SK-N-SH (cell line): ENCODE data around the gene TMPRSS6. TPM values are rescaled to one million over a fixed set of nuclear protein-coding genes. Genes with fewer than 3 reads are reported as not detected.

Source experiments
- CTCF ChIA-PET: fragments of 300-600, 350-600 bp; formaldehyde crosslinking; extraction: SDS; loops from one replicate; lab custom pipeline; 2021; lab: Yijun Ruan, JAX
- POLR2A ChIA-PET: fragments of 350-600 bp; sonication (Branson Sonifier 250); formaldehyde crosslinking; extraction: SDS; loops from one replicate; lab custom pipeline; 2020; ENCODE audit warnings: antibody characterized with exemption, inconsistent platforms; lab: Yijun Ruan, JAX
- DNase-seq: peaks from one replicate; pipeline ENCODE4 v3.0.0; 2012
- H2AFZ ChIP-seq: fragments of 200-600 bp; sonication (generic); 2 replicates; pipeline ENCODE4 v1.8.1; 2016; ENCODE audit warnings: antibody characterized with exemption, mild to moderate bottlenecking, low read depth
- H3F3A ChIP-seq: fragments of 200-600 bp; sonication (generic); replicated peaks from 2 replicates; pipeline ENCODE3; 2016; ENCODE audit warnings: antibody characterized with exemption, mild to moderate bottlenecking; ENCODE audit not compliant: insufficient read depth
- H3K27ac ChIP-seq, 2 experiments: fragments of 200-500 bp in 1 of 2; fragments of 200-600 bp in 1 of 2; sonication (Bioruptor generic) in 1 of 2; sonication (generic), shearing (Covaris generic) in 1 of 2; 2 replicates each; pipeline versions ENCODE4 v1.5.1 to v1.6.1; 2014 to 2016; ENCODE audit warnings: low read depth in 2 of 2, inconsistent platforms in 1 of 2, low read length in 1 of 2, mild to moderate bottlenecking in 1 of 2, mixed read lengths in 1 of 2
- H3K27me3 ChIP-seq: fragments of 200-600 bp; sonication (generic), shearing (Covaris generic); 2 replicates; pipeline ENCODE4 v1.6.1; 2016; ENCODE audit warnings: mixed run types; ENCODE audit not compliant: insufficient read depth
- H3K36me3 ChIP-seq, 2 experiments: fragments of 200-500 bp in 1 of 2; fragments of 200-600 bp in 1 of 2; sonication (Bioruptor generic) in 1 of 2; sonication (generic) in 1 of 2; replicated peaks in 1 of 2; 2 replicates each; pipeline versions ENCODE3 to v1.5.1; 2014 to 2016; ENCODE audit warnings: low read length in 1 of 2, mild to moderate bottlenecking in 1 of 2; ENCODE audit not compliant: insufficient read depth in 2 of 2, control insufficient read depth in 1 of 2
- H3K4me1 ChIP-seq, 2 experiments: fragments of 200-500 bp in 1 of 2; fragments of 200-600 bp in 1 of 2; sonication (Bioruptor generic) in 1 of 2; sonication (generic), shearing (Covaris generic) in 1 of 2; 2 replicates each; pipeline versions ENCODE4 v1.5.1 to v1.6.1; 2014 to 2016; ENCODE audit warnings: low read depth in 1 of 2, low read length in 1 of 2, mixed run types in 1 of 2; ENCODE audit not compliant: insufficient read depth in 2 of 2, control insufficient read depth in 1 of 2
- H3K4me2 ChIP-seq: fragments of 200-600 bp; sonication (generic), shearing (Covaris generic); 2 replicates; pipeline ENCODE4 v1.6.1; 2017; ENCODE audit warnings: mixed run types
- H3K4me3 ChIP-seq, 2 experiments: fragments of 200-500 bp in 1 of 2; fragments of 200-600 bp in 1 of 2; sonication (Bioruptor generic) in 1 of 2; sonication (generic), shearing (Covaris generic) in 1 of 2; 2 replicates each; pipeline versions ENCODE4 v1.5.1 to v1.8.1; 2014 to 2016; ENCODE audit warnings: low read depth in 2 of 2, inconsistent platforms in 1 of 2, low read length in 1 of 2, mild to moderate bottlenecking in 1 of 2, mixed read lengths in 1 of 2, moderate library complexity in 1 of 2
- H3K79me2 ChIP-seq: fragments of 200-600 bp; sonication (generic); 2 replicates; pipeline ENCODE4 v1.8.1; 2017; ENCODE audit warnings: mild to moderate bottlenecking; ENCODE audit not compliant: insufficient read depth
- H3K9ac ChIP-seq: fragments of 200-600 bp; sonication (generic); 2 replicates; pipeline ENCODE4 v1.6.1; 2017; ENCODE audit warnings: mixed run types
- H3K9me2 ChIP-seq: fragments of 200-600 bp; sonication (generic); 2 replicates; pipeline ENCODE4 v1.6.1; 2017; ENCODE audit warnings: mixed run types
- H3K9me3 ChIP-seq: fragments of 200-600 bp; sonication (generic); 2 replicates; pipeline ENCODE4 v1.6.1; 2017; ENCODE audit warnings: mixed run types, mild to moderate bottlenecking, moderate library complexity
- H4K20me1 ChIP-seq: fragments of 200-600 bp; sonication (generic); 2 replicates; pipeline ENCODE4 v1.6.1; 2017; ENCODE audit warnings: mild to moderate bottlenecking, mixed run types; ENCODE audit not compliant: insufficient read depth
- CTCF ChIP-seq: fragments of 200-600 bp; sonication (generic); IDR thresholded peaks from 2 replicates; pipeline ENCODE4 v1.6.1; 2017; ENCODE audit warnings: antibody characterized with exemption, mild to moderate bottlenecking, moderate library complexity
- EP300 ChIP-seq, 2 experiments: IDR thresholded peaks; 2 replicates each; pipeline versions ENCODE4 v1.4.0 to v1.6.1; 2012; ENCODE audit warnings: borderline replicate concordance in 1 of 2, low read depth in 1 of 2, low read length in 1 of 2
- EZH2phosphoT487 ChIP-seq: fragments of 200-600 bp; sonication (generic); IDR thresholded peaks from 2 replicates; pipeline ENCODE4 v1.6.1; 2017; ENCODE audit warnings: low read depth, mixed run types, mild to moderate bottlenecking, antibody characterized with exemption, moderate library complexity, borderline replicate concordance
- FOSL2 ChIP-seq: IDR thresholded peaks from 2 replicates; pipeline ENCODE4 v1.4.0; 2012; ENCODE audit warnings: low read depth, mild to moderate bottlenecking, moderate library complexity, borderline replicate concordance
- GABPA ChIP-seq: IDR thresholded peaks from 2 replicates; pipeline ENCODE4 v1.4.0; 2012; ENCODE audit warnings: low read depth, mild to moderate bottlenecking
- GATA2 ChIP-seq: sonication (generic); formaldehyde crosslinking; IDR thresholded peaks from 2 replicates; pipeline ENCODE4 v1.5.0; 2020; ENCODE audit warnings: mild to moderate bottlenecking, missing genetic modification reagents
- IRF3 ChIP-seq: fragments of 150-350 bp; IDR thresholded peaks from 2 replicates; pipeline ENCODE4 v1.6.1; 2016; ENCODE audit warnings: mild to moderate bottlenecking, low read depth, low read length
- MEF2A ChIP-seq: IDR thresholded peaks from 2 replicates; pipeline ENCODE4 v1.4.0; 2012; ENCODE audit warnings: low read depth, borderline replicate concordance
- NRF1 ChIP-seq: IDR thresholded peaks from 2 replicates; pipeline ENCODE4 v1.6.1; 2012; ENCODE audit warnings: low read depth, mild to moderate bottlenecking, low read length
- PBX3 ChIP-seq: IDR thresholded peaks from 2 replicates; pipeline ENCODE4; 2012
- RAD21 ChIP-seq: IDR thresholded peaks from 2 replicates; pipeline ENCODE4 v1.6.1; 2012; ENCODE audit warnings: mild to moderate bottlenecking, low read length
- REST ChIP-seq: IDR thresholded peaks from 2 replicates; pipeline ENCODE4 v1.6.1; 2012; ENCODE audit warnings: mild to moderate bottlenecking, low read depth, low read length, moderate library complexity
- SMC3 ChIP-seq: IDR thresholded peaks from 2 replicates; pipeline ENCODE4 v1.6.1; 2012; ENCODE audit warnings: low read depth, low read length, improper control_type of control experiment
- TAF1 ChIP-seq: IDR thresholded peaks from 2 replicates; pipeline ENCODE4 v1.6.1; 2012; ENCODE audit warnings: low read depth, mild to moderate bottlenecking, low read length, moderate library complexity, borderline replicate concordance
- ZBTB33 ChIP-seq: IDR thresholded peaks from 2 replicates; pipeline ENCODE4 v1.4.0; 2012; ENCODE audit warnings: low read depth, borderline replicate concordance
- WGBS: methylation state at CpG from one replicate; pipeline ENCODE4 v1.1.6; 2017; ENCODE audit warnings: low lambda C conversion rate; 5-methylcytosine and 5-hydroxymethylcytosine counted together
- polyA plus RNA-seq, 3 experiments: library from polyadenylated mRNA; depleted of rRNA; stranded (reverse); fragments of >200 nt; gene quantifications; 2 replicates each; pipeline ENCODE4 v1.2.3, GENCODE V29; 2012

TMPRSS6 gene
- polyA plus RNA-seq, 1 of the 3 experiments (the other 2 are of a cell fraction), result not detected

- ChIA-PET POLR2A (no interaction called here), CTCF (interaction anchor here (0.8 to 1.2 kb wide), 3 partner anchors 104 to 130 kb away, joined by 3 to 4 read pairs (median 3); partner anchors contain the start of gene SSTR3)
- Histone ChIP-seq H4K20me1 (no peaks in the 10 kb centered on the region), H3K27me3 (peaks cover 2% of the 10 kb centered on the region; the same call in 1 of the 2 replicates), H3K36me3 (no peaks in the 10 kb centered on the region), H3K4me2 (no peak overlapping the region), H3K4me1 (no peaks in the 10 kb centered on the region), H3K9me2 (no peaks in the 10 kb centered on the region), H3K4me3 (no peak overlapping the region), H3F3A (no peaks in the 10 kb centered on the region), H3K9me3 (no peaks in the 10 kb centered on the region), H2AFZ (no peak overlapping the region), H3K27ac (no peak overlapping the region), H3K9ac (no peak overlapping the region), H3K79me2 (no peaks in the 10 kb centered on the region)
- no peak for DNase-seq
- TF ChIP-seq EP300 (IDR thresholded peaks at IDR 0.05; ENCODE audit: borderline replicate concordance in 1 of 2, low read depth in 1 of 2, low read length in 1 of 2) (no peak), MEF2A (no peak), NRF1 (no peak), IRF3 (no peak), GABPA (no peak), ZBTB33 (no peak), GATA2 (CRISPR knock-in tag) (no peak), TAF1 (no peak), EZH2phosphoT487 (no peak), CTCF (no peak), PBX3 (no peak), FOSL2 (no peak), REST (no peak), RAD21 (no peak), SMC3 (no peak)
- 69% methylated on average over 7 of the region's 10 CpGs for WGBS
Measured at GRCh38 chr22:37082251-37082873, 27.2 kb downstream of the TMPRSS6 start.
